GM21576 (cell line): ENCODE data around the gene THAP11.
"Not testable (repeated sequence)": the region's sequence is repeated elsewhere in the genome, so short reads cannot be mapped to it uniquely, and the experiment has no call there.

Experiments used
- ATAC-seq: cut with Tn5 transposase; IDR thresholded peaks from one replicate; pipeline ENCODE4 v1.9.1; 2021; ENCODE audit warnings: mild to moderate bottlenecking, moderate library complexity; ENCODE audit not compliant: unreplicated experiment

The THAP11 gene

GRCh38 chr16:67861877-67862276 is 19.8 kb downstream of the THAP11 start:
- ATAC-seq, result no peak

- ATAC-seq, result no peak
Observed at GRCh38 chr16:67862623-67863583, 20.8 kb downstream of the THAP11 start.

- ATAC-seq, result not testable (repeated sequence)
Observed at GRCh38 chr16:67864044-67864443, 21.9 kb downstream of the THAP11 start.

GRCh38 chr16:67864594-67864993 is 22.5 kb downstream of the THAP11 start:
- no peak for ATAC-seq

- ATAC-seq, result no peak
Observed at GRCh38 chr16:67865318-67865717, 23.2 kb downstream of the THAP11 start.

- no peak for ATAC-seq
Observed at GRCh38 chr16:67868290-67868689, 26.2 kb downstream of the THAP11 start.

- ATAC-seq, result no peak
Observed at GRCh38 chr16:67869653-67870052, 27.5 kb downstream of the THAP11 start.

GRCh38 chr16:67871256-67871655 is 29.1 kb downstream of the THAP11 start:
- ATAC-seq, result no peak

GRCh38 chr16:67872131-67872630 is 30.1 kb downstream of the THAP11 start:
- ATAC-seq, result no peak

- peak; percentile 61 for ATAC-seq
Observed at GRCh38 chr16:67872631-67873434, 30.7 kb downstream of the THAP11 start, which contains the start of gene EDC4. Gene EDC4, plus strand, starts transcription at chr16:67873052. Its CDS starts 210 bp downstream, at chr16:67873262.

GRCh38 chr16:67873435-67874370 is 31.6 kb downstream of the THAP11 start:
- no peak for ATAC-seq

GRCh38 chr16:67874372-67874771 is 32.3 kb downstream of the THAP11 start:
- ATAC-seq, result no peak

- ATAC-seq, result no peak
Observed at GRCh38 chr16:67877064-67877463, 34.9 kb downstream of the THAP11 start.

- ATAC-seq, result no peak
Observed at GRCh38 chr16:67878232-67878631, 36.1 kb downstream of the THAP11 start.

GRCh38 chr16:67878846-67879245 is 36.7 kb downstream of the THAP11 start:
- no peak for ATAC-seq

GRCh38 chr16:67879462-67879861 is 37.3 kb downstream of the THAP11 start:
- ATAC-seq, result no peak

GRCh38 chr16:67879936-67880335 is 37.8 kb downstream of the THAP11 start:
- no peak for ATAC-seq

GRCh38 chr16:67880584-67880983 is 38.5 kb downstream of the THAP11 start:
- no peak for ATAC-seq

GRCh38 chr16:67881621-67882161 is 39.6 kb downstream of the THAP11 start:
- ATAC-seq, result no peak
